Skeletal muscle cell (primary cell): ENCODE data around the gene KRT20.

Experiments
- DNase-seq: peaks from one replicate; pipeline ENCODE4 v3.0.0-alpha.2; 2010; ENCODE audit warnings: low read depth
- H3K4me3 ChIP-seq: 2 replicates; pipeline ENCODE4 v1.5.1; 2011; ENCODE audit warnings: low read depth, mild to moderate bottlenecking, control low read depth, low read length, moderate library complexity

Gene KRT20

GRCh38 chr17:40902498-40902897 is 17.5 kb upstream of the KRT20 start:
- H3K4me3 ChIP-seq, result no peak overlapping the region
- DNase-seq, result no peak

- no peak overlapping the region for H3K4me3 ChIP-seq
- DNase-seq, result no peak
Observed at GRCh38 chr17:40901981-40902474, 17.0 kb upstream of the KRT20 start.

- no peak for DNase-seq
- no peak overlapping the region for H3K4me3 ChIP-seq
Observed at GRCh38 chr17:40900809-40901356, 15.8 kb upstream of the KRT20 start.

GRCh38 chr17:40896916-40897455 is 11.9 kb upstream of the KRT20 start:
- no peak overlapping the region for H3K4me3 ChIP-seq
- DNase-seq, result no peak

- no peak for DNase-seq
- no peak overlapping the region for H3K4me3 ChIP-seq
Observed at GRCh38 chr17:40895106-40895730, 10.2 kb upstream of the KRT20 start.

GRCh38 chr17:40888196-40888720 is 3.2 kb upstream of the KRT20 start:
- no peak overlapping the region for H3K4me3 ChIP-seq
- no peak for DNase-seq

- DNase-seq, result no peak
- no peak overlapping the region for H3K4me3 ChIP-seq
Observed at GRCh38 chr17:40886090-40886489, 1.0 kb upstream of the KRT20 start.

- H3K4me3 ChIP-seq, result no peak overlapping the region
- DNase-seq, result no peak
Observed at GRCh38 chr17:40883626-40884334, 1.3 kb downstream of the KRT20 start.

GRCh38 chr17:40883031-40883430 is 2.0 kb downstream of the KRT20 start:
- no peak overlapping the region for H3K4me3 ChIP-seq
- DNase-seq, result no peak

- no peak overlapping the region for H3K4me3 ChIP-seq
- no peak for DNase-seq
Observed at GRCh38 chr17:40879026-40879425, 6.0 kb downstream of the KRT20 start.

- DNase-seq, result no peak
- no peak overlapping the region for H3K4me3 ChIP-seq
Observed at GRCh38 chr17:40878044-40878443, 7.0 kb downstream of the KRT20 start.

GRCh38 chr17:40873801-40874200 is 11.2 kb downstream of the KRT20 start:
- no peak for DNase-seq
- no peak overlapping the region for H3K4me3 ChIP-seq

- DNase-seq, result no peak
- no peak overlapping the region for H3K4me3 ChIP-seq
Observed at GRCh38 chr17:40873255-40873654, 11.8 kb downstream of the KRT20 start.

- no peak overlapping the region for H3K4me3 ChIP-seq
- no peak for DNase-seq
Observed at GRCh38 chr17:40872416-40872815, 12.6 kb downstream of the KRT20 start.

GRCh38 chr17:40871316-40871715 is 13.7 kb downstream of the KRT20 start:
- no peak for DNase-seq
- H3K4me3 ChIP-seq, result no peak overlapping the region

- H3K4me3 ChIP-seq, result no peak overlapping the region
- no peak for DNase-seq
Observed at GRCh38 chr17:40870136-40870535, 14.9 kb downstream of the KRT20 start.

GRCh38 chr17:40866838-40867237 is 18.2 kb downstream of the KRT20 start, which contains the start of gene KRT12:
KRT12 (minus strand) TSS chr17:40867223; CDS start chr17:40867186, 37 bp downstream.
- H3K4me3 ChIP-seq, result no peak within 1 kb of the TSS
- DNase-seq, result no peak

GRCh38 chr17:40864661-40865390 is 20.2 kb downstream of the KRT20 start:
- H3K4me3 ChIP-seq, result no peak overlapping the region
- no peak for DNase-seq

- DNase-seq, result no peak
- no peak overlapping the region for H3K4me3 ChIP-seq
Observed at GRCh38 chr17:40862985-40863733, 21.9 kb downstream of the KRT20 start.
